ENCODE data around the gene GGTA1.

The GGTA1 gene

GRCh38 chr9:121500165-121500478, 478 bp upstream of the GGTA1 start:
- no peak for DNase-seq

- peak in 1 of 58 donors; percentile 37 for DNase-seq
These were observed 542 bp downstream of the GGTA1 start for GRCh38 chr9:121499177-121499426.

- DNase-seq: peak in 9 of 58 donors; percentile 20 to 60 (median 45)
These were observed 1.0 kb downstream of the GGTA1 start for GRCh38 chr9:121498487-121499176.

- peak in 33 of 58 donors; percentile 15 to 81 (median 45) for DNase-seq
These were observed 1.5 kb downstream of the GGTA1 start for GRCh38 chr9:121498150-121498486.

- DNase-seq: no peak
These were observed 3.7 kb downstream of the GGTA1 start for GRCh38 chr9:121495976-121496375.

GRCh38 chr9:121494192-121494591, 5.5 kb downstream of the GGTA1 start:
- no peak for DNase-seq

- no peak for DNase-seq
These were observed 8.5 kb downstream of the GGTA1 start for GRCh38 chr9:121491111-121491510.

GRCh38 chr9:121489344-121489743, 10.3 kb downstream of the GGTA1 start:
- no peak for DNase-seq

GRCh38 chr9:121486043-121486442, 13.6 kb downstream of the GGTA1 start:
- DNase-seq: no peak

- DNase-seq: peak in 5 of 58 donors; percentile 18 to 41 (median 34)
These were observed 14.0 kb downstream of the GGTA1 start for GRCh38 chr9:121485623-121486022.

GRCh38 chr9:121484651-121485446, 14.8 kb downstream of the GGTA1 start:
- peak in 14 of 58 donors; percentile 16 to 76 (median 40) for DNase-seq

- DNase-seq: no peak
These were observed 16.1 kb downstream of the GGTA1 start for GRCh38 chr9:121483473-121484031.

- peak in 5 of 58 donors; percentile 18 to 50 (median 23) for DNase-seq
These were observed 16.6 kb downstream of the GGTA1 start for GRCh38 chr9:121483049-121483448.

GRCh38 chr9:121478816-121479676, 20.6 kb downstream of the GGTA1 start:
- DNase-seq: no peak

GRCh38 chr9:121476156-121476555, 23.5 kb downstream of the GGTA1 start:
- no peak for DNase-seq

- DNase-seq: peak in 4 of 58 donors; percentile 14 to 50 (median 18)
These were observed 25.3 kb downstream of the GGTA1 start for GRCh38 chr9:121474231-121474947.

- no peak for DNase-seq
These were observed 26.4 kb downstream of the GGTA1 start for GRCh38 chr9:121473229-121473628.

GRCh38 chr9:121472446-121472845, 27.2 kb downstream of the GGTA1 start:
- no peak for DNase-seq

- DNase-seq: no peak
These were observed 33.5 kb downstream of the GGTA1 start for GRCh38 chr9:121466142-121466541.

GRCh38 chr9:121464968-121465367, 34.7 kb downstream of the GGTA1 start:
- no peak for DNase-seq

Data from anterior cingulate cortex (tissue), 58 donors.